ENCODE results near the gene HIRA. TPM values are rescaled to one million over a fixed set of nuclear protein-coding genes. Genes with fewer than 3 reads are reported as not detected.

Gene HIRA
- total RNA-seq, 4 donors from 2014 or later, result 24.9 to 104 (median 31.8) TPM

DNA sequence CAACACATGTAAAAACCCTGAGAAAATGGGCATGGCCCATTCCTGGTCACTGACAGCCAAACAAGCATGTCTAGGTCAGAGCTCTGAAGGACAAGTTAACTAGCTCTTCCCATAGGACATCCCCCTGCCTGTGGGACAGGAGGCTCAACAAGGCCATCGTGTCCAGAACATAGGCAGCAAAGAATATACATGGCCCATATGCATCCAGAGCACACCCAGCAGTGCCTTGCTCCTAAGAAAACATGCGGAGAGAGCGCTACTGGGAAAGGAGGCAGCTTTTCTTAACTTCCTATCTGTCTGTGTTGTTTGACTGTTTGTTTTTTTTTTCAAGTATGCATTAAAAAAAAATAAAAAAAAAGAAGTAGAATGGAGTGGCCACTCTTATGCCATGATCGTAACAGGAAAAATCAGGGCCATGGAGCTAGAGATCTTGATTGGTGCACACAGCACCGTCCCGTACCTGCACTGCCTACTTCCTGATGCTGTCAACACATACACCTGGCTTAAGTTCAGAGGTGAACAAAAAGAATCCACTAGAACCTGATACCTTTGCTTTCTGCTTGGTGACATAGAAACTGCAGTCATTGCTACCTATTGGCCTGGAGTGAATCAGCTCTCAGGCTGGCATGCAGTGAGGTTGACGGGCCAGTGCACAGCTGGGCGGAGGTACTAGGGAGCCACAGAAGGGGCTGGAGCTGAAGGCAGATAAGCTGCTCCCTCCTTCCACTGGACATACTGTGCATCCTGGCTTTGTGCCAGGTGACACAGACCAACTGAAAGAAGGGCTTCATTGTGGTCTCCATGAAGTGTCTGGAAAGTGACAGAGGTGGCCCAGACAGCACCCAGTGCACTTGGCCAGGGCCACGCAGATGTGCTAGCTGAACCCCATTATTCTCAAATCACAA, 35.6 kb upstream of the HIRA start:
- TF ChIP-seq, protein P1, sequence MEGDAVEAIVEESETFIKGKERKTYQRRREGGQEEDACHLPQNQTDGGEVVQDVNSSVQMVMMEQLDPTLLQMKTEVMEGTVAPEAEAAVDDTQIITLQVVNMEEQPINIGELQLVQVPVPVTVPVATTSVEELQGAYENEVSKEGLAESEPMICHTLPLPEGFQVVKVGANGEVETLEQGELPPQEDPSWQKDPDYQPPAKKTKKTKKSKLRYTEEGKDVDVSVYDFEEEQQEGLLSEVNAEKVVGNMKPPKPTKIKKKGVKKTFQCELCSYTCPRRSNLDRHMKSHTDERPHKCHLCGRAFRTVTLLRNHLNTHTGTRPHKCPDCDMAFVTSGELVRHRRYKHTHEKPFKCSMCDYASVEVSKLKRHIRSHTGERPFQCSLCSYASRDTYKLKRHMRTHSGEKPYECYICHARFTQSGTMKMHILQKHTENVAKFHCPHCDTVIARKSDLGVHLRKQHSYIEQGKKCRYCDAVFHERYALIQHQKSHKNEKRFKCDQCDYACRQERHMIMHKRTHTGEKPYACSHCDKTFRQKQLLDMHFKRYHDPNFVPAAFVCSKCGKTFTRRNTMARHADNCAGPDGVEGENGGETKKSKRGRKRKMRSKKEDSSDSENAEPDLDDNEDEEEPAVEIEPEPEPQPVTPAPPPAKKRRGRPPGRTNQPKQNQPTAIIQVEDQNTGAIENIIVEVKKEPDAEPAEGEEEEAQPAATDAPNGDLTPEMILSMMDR (IDR thresholded peaks at IDR 0.05), result no peak
- no peak for TF ChIP-seq POLR2A (IDR thresholded peaks at IDR 0.05)
- DNase-seq, result no peak
- Histone ChIP-seq H3K36me3 (peaks cover 0 to 96% (median 2%) of the 10 kb centered on the region in 3 donors), H3K27me3 (no peaks in the 10 kb centered on the region), H3K27ac (no peak overlapping the region), H3K4me3 (no peak overlapping the region), H3K4me1 (no peaks in the 10 kb centered on the region), H3K9me3 (no peaks in the 10 kb centered on the region)

DNA sequence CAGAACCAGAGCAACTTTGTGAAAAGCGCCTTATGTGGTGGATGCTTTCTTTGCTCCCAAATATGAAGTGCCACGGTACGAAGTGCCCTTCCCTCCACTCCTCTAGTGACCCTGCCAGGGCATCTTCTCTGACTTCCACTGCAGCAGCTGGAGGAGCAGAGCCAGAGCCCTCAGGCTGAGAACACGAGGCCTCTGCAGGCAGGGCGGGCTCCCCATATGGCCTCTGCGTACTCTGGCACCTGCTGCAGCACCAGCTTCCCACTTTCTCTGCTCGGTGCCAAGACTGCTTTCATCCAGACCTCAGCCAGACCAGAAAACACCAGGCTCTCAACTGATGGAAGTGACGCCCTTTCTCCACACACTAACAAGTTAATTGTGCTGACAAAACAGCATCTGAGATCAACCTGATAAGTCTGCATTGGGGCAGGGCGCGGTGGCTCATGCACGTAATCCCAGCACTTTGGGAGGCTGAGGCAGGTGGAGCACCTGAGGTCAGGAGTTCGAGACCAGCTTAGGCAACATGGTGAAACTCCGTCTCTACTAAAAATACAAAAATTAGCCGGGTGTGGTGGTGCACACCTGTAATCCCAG, 34.7 kb upstream of the HIRA start:
- peaks cover 0 to 90% (median 2%) of the 10 kb centered on the region in 3 donors for H3K36me3 ChIP-seq
- no peak overlapping the region for H3K4me3 ChIP-seq
- TF ChIP-seq, protein P1 (IDR thresholded peaks at IDR 0.05), result no peak
- no peak for TF ChIP-seq POLR2A (IDR thresholded peaks at IDR 0.05)
- no peak for DNase-seq
- H3K4me1 ChIP-seq, result no peaks in the 10 kb centered on the region
- H3K9me3 ChIP-seq, result no peaks in the 10 kb centered on the region
- H3K27ac ChIP-seq, result no peak overlapping the region
- H3K27me3 ChIP-seq, result no peaks in the 10 kb centered on the region

DNA sequence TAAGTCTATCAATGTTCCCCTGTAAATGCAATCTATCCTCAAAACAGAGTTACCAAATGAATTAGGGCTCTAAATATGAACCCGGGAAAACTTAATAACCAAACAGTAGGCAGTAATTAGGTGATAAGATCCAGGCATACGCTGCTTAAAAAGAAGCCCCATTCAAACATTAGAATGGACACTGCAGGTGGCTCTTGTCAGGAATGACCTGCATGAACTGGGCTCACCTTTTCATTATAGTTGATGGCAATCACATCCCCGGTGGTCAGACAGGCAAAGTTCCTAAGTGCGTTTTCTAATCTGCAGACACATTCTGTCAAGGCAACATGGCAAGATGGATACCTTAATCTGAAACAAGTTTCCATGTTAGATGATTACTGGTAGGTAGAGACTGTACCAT, 33.4 kb upstream of the HIRA start:
- Histone ChIP-seq H3K4me3 (no peak overlapping the region), H3K36me3 (peaks cover 0 to 82% (median 2%) of the 10 kb centered on the region in 3 donors), H3K4me1 (no peaks in the 10 kb centered on the region), H3K9me3 (no peaks in the 10 kb centered on the region), H3K27me3 (no peaks in the 10 kb centered on the region), H3K27ac (no peak overlapping the region)
- TF ChIP-seq POLR2A (IDR thresholded peaks at IDR 0.05), result no peak
- TF ChIP-seq, protein P1 (IDR thresholded peaks at IDR 0.05), result no peak
- no peak for DNase-seq

DNA sequence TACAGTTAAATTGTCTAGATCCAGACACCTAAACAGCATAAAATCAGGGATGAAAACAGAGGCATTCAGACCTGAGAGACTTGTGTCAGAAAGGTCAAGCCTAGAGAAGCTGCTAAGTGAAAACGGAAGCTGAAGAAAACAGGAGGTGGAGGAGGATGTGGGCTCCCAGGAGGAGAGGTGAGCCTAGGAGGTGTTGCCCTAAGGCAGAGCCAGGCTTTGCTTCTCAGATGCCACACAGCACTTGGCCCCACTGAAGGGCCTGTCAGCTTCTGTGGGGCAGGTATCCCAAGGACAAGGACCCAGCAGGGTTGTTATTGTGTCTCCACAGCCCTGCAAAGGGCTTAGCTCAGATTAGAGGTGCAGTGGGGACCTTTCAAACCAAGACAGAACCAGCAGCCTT, 33.0 kb upstream of the HIRA start:
- peaks cover 0 to 78% (median 2%) of the 10 kb centered on the region in 3 donors for H3K36me3 ChIP-seq

More for the DNA sequence above, 33.0 kb upstream of the HIRA start:
- H3K4me3 ChIP-seq, result no peak overlapping the region
- no peak overlapping the region for H3K27ac ChIP-seq
- DNase-seq, result no peak
- TF ChIP-seq POLR2A (IDR thresholded peaks at IDR 0.05), result no peak
- TF ChIP-seq, protein P1 (IDR thresholded peaks at IDR 0.05), result no peak
- H3K9me3 ChIP-seq, result no peaks in the 10 kb centered on the region
- H3K4me1 ChIP-seq, result no peaks in the 10 kb centered on the region
- no peaks in the 10 kb centered on the region for H3K27me3 ChIP-seq
